HCT116 (cell line): ENCODE results near the gene COA1. TPM values are rescaled to one million over a fixed set of nuclear protein-coding genes. Genes with fewer than 3 reads are reported as not detected.

Experiments
- ATAC-seq: fragments of 200-7000 bp; cut with Tn5 transposase; 2 replicates; pipeline ENCODE4 v1.9.1; 2020; ENCODE audit warnings: mild to moderate bottlenecking, moderate library complexity
- BruUV-seq: library from RNA; stranded (reverse); fragments of 400-500 nt; replicated peaks from 2 replicates; lab custom pipeline; 2021; lab: Mats Ljungman, UMichigan
- CTCF ChIA-PET: fragments of 300-600 bp; sonication (Branson Sonifier 250); formaldehyde crosslinking; loops from one replicate; lab custom pipeline; 2021; ENCODE audit warnings: antibody characterized with exemption; lab: Charles Lee
- POLR2A ChIA-PET: fragments of 300-600, 350-600 bp; sonication (Branson Sonifier 250); formaldehyde crosslinking; loops from one replicate; lab custom pipeline; 2021; ENCODE audit warnings: antibody characterized with exemption; lab: Charles Lee
- RAD21 ChIA-PET, 2 experiments: fragments of 300-600 bp; sonication (Branson Sonifier 250); formaldehyde crosslinking; loops; one replicate each; lab custom pipeline; 2023; ENCODE audit warnings: low total read pairs in 2 of 2; ENCODE audit not compliant: uncharacterized antibody in 2 of 2, unreplicated experiment in 2 of 2, low non-redundant PET in 1 of 2; lab: Charles Lee
- DNase-seq: peaks from one replicate; pipeline ENCODE4 v3.0.0-alpha.2; 2010; ENCODE audit warnings: low read depth, low spot score
- H2AFZ ChIP-seq: fragments of 200-600 bp; shearing (Covaris generic), sonication (generic); 2 replicates; pipeline ENCODE4 v1.6.1; 2017; ENCODE audit warnings: low read depth, mixed run types, mixed read lengths, antibody characterized with exemption, low read length; ENCODE audit not compliant: poor library complexity, severe bottlenecking
- H3K27ac ChIP-seq: 2 replicates; pipeline ENCODE4 v1.5.1; 2012; ENCODE audit warnings: low read depth, low read length
- H3K27me3 ChIP-seq: fragments of 200-600 bp; sonication (generic); 2 replicates; pipeline ENCODE4 v1.6.1; 2016; ENCODE audit warnings: mixed run types, low read length, mixed read lengths; ENCODE audit not compliant: insufficient read depth
- H3K36me3 ChIP-seq, 2 experiments: fragments of 200-500 bp in 1 of 2; fragments of 200-600 bp in 1 of 2; sonication (Bioruptor generic) in 1 of 2; sonication (generic) in 1 of 2; 2 replicates each; pipeline versions ENCODE4 v1.5.1 to v1.6.1; 2014 to 2016; ENCODE audit warnings: low read length in 2 of 2, inconsistent platforms in 1 of 2, mixed read lengths in 1 of 2, mixed run types in 1 of 2; ENCODE audit not compliant: insufficient read depth in 2 of 2, control insufficient read depth in 1 of 2
- H3K4me1 ChIP-seq, 2 experiments: fragments of 200-600 bp in 1 of 2; sonication (generic) in 1 of 2; 2 replicates each; pipeline versions ENCODE4 v1.5.1 to v1.6.1; 2012 to 2017; ENCODE audit warnings: low read length in 2 of 2, inconsistent platforms in 1 of 2, mild to moderate bottlenecking in 1 of 2, mixed read lengths in 1 of 2, mixed run types in 1 of 2, moderate library complexity in 1 of 2; ENCODE audit not compliant: insufficient read depth in 2 of 2, control insufficient read depth in 1 of 2
- H3K4me2 ChIP-seq: fragments of 200-600 bp; sonication (generic); 2 replicates; pipeline ENCODE4 v1.6.1; 2017; ENCODE audit warnings: mixed run types, low read length, mixed read lengths
- H3K4me3 ChIP-seq, 2 experiments: fragments of 200-600 bp in 1 of 2; sonication (generic) in 1 of 2; replicated peaks in 1 of 2; 2 replicates each; pipeline ENCODE4 v1.5.1; 2011 to 2016; ENCODE audit warnings: low read length in 2 of 2, control low read depth in 1 of 2, low read depth in 1 of 2, mild to moderate bottlenecking in 1 of 2, mixed read lengths in 1 of 2, mixed run types in 1 of 2
- H3K79me2 ChIP-seq: fragments of 200-600 bp; sonication (generic); 2 replicates; pipeline ENCODE4 v1.6.1; 2017; ENCODE audit warnings: mild to moderate bottlenecking, mixed run types, low read length, moderate library complexity, mixed read lengths; ENCODE audit not compliant: insufficient read depth
- H3K9ac ChIP-seq: fragments of 200-600 bp; sonication (generic); 2 replicates; pipeline ENCODE4 v1.6.1; 2016; ENCODE audit warnings: low read length, mixed read lengths
- H3K9me2 ChIP-seq: fragments of 200-600 bp; sonication (generic), shearing (Covaris generic); 2 replicates; pipeline ENCODE4 v1.6.1; 2017; ENCODE audit warnings: mixed run types, mild to moderate bottlenecking, moderate library complexity; ENCODE audit not compliant: insufficient read depth
- H3K9me3 ChIP-seq, 2 experiments: fragments of 200-500 bp in 1 of 2; fragments of 200-600 bp in 1 of 2; sonication (Bioruptor generic) in 1 of 2; sonication (generic) in 1 of 2; 2 replicates each; pipeline ENCODE4 v1.6.1; 2014 to 2017; ENCODE audit warnings: low read length in 2 of 2, mixed read lengths in 2 of 2, inconsistent platforms in 1 of 2, low read depth in 1 of 2, mild to moderate bottlenecking in 1 of 2, mixed run types in 1 of 2, moderate library complexity in 1 of 2; ENCODE audit not compliant: control insufficient read depth in 1 of 2, insufficient read depth in 1 of 2
- H4K20me1 ChIP-seq: fragments of 200-600 bp; sonication (generic), shearing (Covaris generic); 2 replicates; pipeline ENCODE4 v1.6.1; 2017; ENCODE audit warnings: mixed run types, mild to moderate bottlenecking, moderate library complexity; ENCODE audit not compliant: insufficient read depth
- CBX3 ChIP-seq: IDR thresholded peaks from 2 replicates; pipeline ENCODE4 v1.6.1; 2012; ENCODE audit warnings: low read depth
- CTCF ChIP-seq, 3 experiments: fragments of 200-600 bp in 1 of 3; sonication (generic) in 1 of 3; IDR thresholded peaks in 2 of 3; conservative IDR thresholded peaks in 1 of 3; 2 replicates each; pipeline ENCODE4 v1.5.1; 2012 to 2017; ENCODE audit warnings: low read depth in 2 of 3, low read length in 2 of 3, antibody characterized with exemption in 1 of 3, borderline replicate concordance in 1 of 3, control low read depth in 1 of 3, mild to moderate bottlenecking in 1 of 3, mixed read lengths in 1 of 3, mixed run types in 1 of 3, moderate library complexity in 1 of 3; ENCODE audit not compliant: insufficient read depth in 1 of 3
- ELF1 ChIP-seq: IDR thresholded peaks from 2 replicates; pipeline ENCODE4 v1.6.1; 2012; ENCODE audit warnings: low read depth, borderline replicate concordance
- EZH2phosphoT487 ChIP-seq: fragments of 200-600 bp; IDR thresholded peaks from 2 replicates; pipeline ENCODE4 v1.6.1; 2018; ENCODE audit warnings: antibody characterized with exemption, borderline replicate concordance
- FOSL1 ChIP-seq: IDR thresholded peaks from 2 replicates; pipeline ENCODE4 v1.6.1; 2012; ENCODE audit warnings: low read depth
- MAX ChIP-seq: IDR thresholded peaks from 2 replicates; pipeline ENCODE4 v1.6.1; 2012
- POLR2AphosphoS5 ChIP-seq: IDR thresholded peaks from 2 replicates; pipeline ENCODE4 v1.6.1; 2011; ENCODE audit warnings: mild to moderate bottlenecking, low read depth, low read length, moderate library complexity
- RAD21 ChIP-seq: IDR thresholded peaks from 2 replicates; pipeline ENCODE4 v1.6.1; 2012; ENCODE audit warnings: low read depth, mild to moderate bottlenecking
- REST ChIP-seq: IDR thresholded peaks from 2 replicates; pipeline ENCODE4 v1.6.1; 2012; ENCODE audit warnings: low read depth
- SP1 ChIP-seq: IDR thresholded peaks from 2 replicates; pipeline ENCODE4 v1.6.1; 2012; ENCODE audit warnings: low read depth
- SRF ChIP-seq: IDR thresholded peaks from 2 replicates; pipeline ENCODE4 v1.6.1; 2012; ENCODE audit warnings: low read depth
- TCF7L2 ChIP-seq: IDR thresholded peaks from 2 replicates; pipeline ENCODE4 v1.7.0; 2011; ENCODE audit warnings: borderline replicate concordance, inconsistent platforms; ENCODE audit not compliant: insufficient read depth, insufficient read length; ENCODE audit errors: extremely low read depth
- YY1 ChIP-seq: IDR thresholded peaks from 2 replicates; pipeline ENCODE4 v1.6.1; 2011; ENCODE audit warnings: low read length, low read depth, moderate library complexity, mild to moderate bottlenecking; ENCODE audit not compliant: insufficient replicate concordance; ENCODE audit errors: extremely low read depth
- ZFX ChIP-seq: fragments of 450-650 bp; IDR thresholded peaks from 2 replicates; pipeline ENCODE4 v1.6.1; 2017
- intact Hi-C: fragments of 100-400 bp; cut with micrococcal nuclease; formaldehyde crosslinking; loops from 2 replicates; pipeline ENCODE4 v1.10.0; 2022
- total RNA-seq: library from RNA; stranded (reverse); gene quantifications from one replicate; pipeline ENCODE4 v1.2.1, GENCODE V29; 2021; ENCODE audit not compliant: unreplicated experiment

COA1 gene
- total RNA-seq, 1 experiment from 2014 or later, result 78.5 TPM

GRCh38 chr7:43626695-43627094 lies 102.6 kb downstream of the COA1 start:
- Histone ChIP-seq H2AFZ (no peak overlapping the region), H3K9ac (no peak overlapping the region), H3K9me3 (no peaks in the 10 kb centered on the region), H4K20me1 (no peaks in the 10 kb centered on the region), H3K36me3 (peaks cover 16% of the 10 kb centered on the region in 2 experiments), H3K79me2 (no peaks in the 10 kb centered on the region), H3K27me3 (no peaks in the 10 kb centered on the region), H3K9me2 (no peaks in the 10 kb centered on the region), H3K4me3 (no peak overlapping the region), H3K27ac (no peak overlapping the region), H3K4me1 (no peaks in the 10 kb centered on the region), H3K4me2 (no peak overlapping the region)
- intact Hi-C loops, result no loop called here
- BruUV-seq, result no TSS peak
- POLR2A ChIA-PET, result interaction anchor here (0.6 kb wide), 1 partner anchor 585 kb away, joined by 3 read pairs; no protein-coding TSS in a partner anchor
- TF ChIP-seq CTCF (IDR thresholded peaks at IDR 0.05 in 2 of 3, conservative IDR thresholded peaks at IDR 0.05 in 1 of 3; ENCODE audit: borderline replicate concordance in 1 of 3, insufficient read depth in 1 of 3, low read depth in 2 of 3, low read length in 2 of 3), result no peak
- TF ChIP-seq POLR2AphosphoS5, result no peak
- RAD21 ChIA-PET, result no interaction called here
- CTCF ChIA-PET, result interaction anchor here (1.2 kb wide), 1 partner anchor 44 kb away, joined by 4 read pairs; the partner anchor contains the start of gene STK17A
- DNase-seq (no peak), ATAC-seq (no peak)

- intact Hi-C loops, result no loop called here
- ChIA-PET POLR2A (interaction anchor here (0.6 kb wide), 1 partner anchor 584 kb away, joined by 3 read pairs; no protein-coding TSS in a partner anchor), CTCF (interaction anchor here (1.2 kb wide), 1 partner anchor 43 kb away, joined by 4 read pairs; the partner anchor contains the start of gene STK17A), RAD21 (no interaction called here)
- no peak for DNase-seq
- no peak for ATAC-seq
- H3K4me3 ChIP-seq, result no peak overlapping the region
- H4K20me1 ChIP-seq, result no peaks in the 10 kb centered on the region
- H3K4me1 ChIP-seq, result no peaks in the 10 kb centered on the region
- no peak overlapping the region for H3K4me2 ChIP-seq
- no peaks in the 10 kb centered on the region for H3K79me2 ChIP-seq
- no peaks in the 10 kb centered on the region for H3K9me2 ChIP-seq
- H3K36me3 ChIP-seq, result peaks cover 13 to 16% of the 10 kb centered on the region in 2 experiments; a peak in 3 of 4 replicates
- no TSS peak for BruUV-seq
- H3K9me3 ChIP-seq, result no peaks in the 10 kb centered on the region
- no peak overlapping the region for H2AFZ ChIP-seq
- no peaks in the 10 kb centered on the region for H3K27me3 ChIP-seq
- H3K27ac ChIP-seq, result no peak overlapping the region
- H3K9ac ChIP-seq, result no peak overlapping the region
- TF ChIP-seq RAD21 (no peak), EZH2phosphoT487 (no peak), MAX (no peak), REST (no peak), ZFX (no peak), ELF1 (no peak), TCF7L2 (no peak), FOSL1 (no peak), CBX3 (no peak), POLR2AphosphoS5 (no peak), SRF (no peak), SP1 (no peak), YY1 (no peak)
These were observed 103.3 kb downstream of the COA1 start for GRCh38 chr7:43625980-43626379.
